ENCODE measurements around the gene BEND3.
"Not testable (repeated sequence)": the region's sequence is repeated elsewhere in the genome, so short reads cannot be mapped to it uniquely, and the experiment has no call there.

The BEND3 gene

DNA sequence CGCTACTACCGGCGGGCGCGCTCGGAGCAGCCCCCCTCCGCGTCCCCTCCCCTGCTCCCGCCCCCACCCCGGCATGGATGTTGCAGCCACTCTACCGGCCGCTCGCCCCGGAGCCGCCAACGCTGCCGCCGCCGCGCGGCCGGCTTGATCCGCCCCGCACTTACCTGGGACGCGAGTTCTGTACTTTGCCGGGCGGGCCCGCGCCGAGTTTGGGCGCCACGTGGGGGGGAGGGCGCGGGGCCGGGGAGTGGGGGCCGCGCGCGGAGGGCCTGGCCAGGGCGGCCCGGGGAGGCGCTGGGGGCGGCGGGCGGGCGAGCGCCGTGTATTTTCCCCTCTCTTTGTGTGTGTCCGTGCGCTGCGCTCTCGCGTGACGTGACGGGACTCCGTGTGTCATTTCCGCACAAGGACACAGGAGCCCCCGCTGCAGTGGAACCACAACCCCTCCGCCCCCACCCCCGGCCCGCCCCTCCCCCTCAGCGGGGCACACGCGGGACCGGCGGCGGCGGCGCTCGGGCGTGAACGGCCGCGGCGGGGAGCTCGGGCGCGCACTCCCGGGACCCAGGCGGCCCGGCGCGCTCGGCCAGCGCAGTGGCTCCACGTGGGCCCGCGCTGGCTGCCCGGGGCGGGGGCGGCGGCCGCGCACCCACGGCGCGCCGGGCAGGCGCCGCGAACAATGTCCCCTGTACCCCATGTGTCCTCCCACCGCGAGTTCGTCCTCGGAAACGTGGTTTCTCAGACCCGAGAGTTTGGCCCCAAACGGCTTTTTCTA lies at the start of gene BEND3:
TSS of gene BEND3 (minus strand) at position 590 of the 769 bp plus-strand sequence. CDS start 16,230 bp downstream, outside the sequence.
- Histone ChIP-seq H3K27me3 (replicated peaks) (no peaks in the 10 kb centered on the region), H3K36me3 (replicated peaks) (no peaks in the 10 kb centered on the region), H3K27ac (no peak within 1 kb of the TSS), H3K4me3 (ENCODE audit: low read depth, low read length) (peak within 1 kb of the TSS; percentile 62)
- TF ChIP-seq, protein P1, sequence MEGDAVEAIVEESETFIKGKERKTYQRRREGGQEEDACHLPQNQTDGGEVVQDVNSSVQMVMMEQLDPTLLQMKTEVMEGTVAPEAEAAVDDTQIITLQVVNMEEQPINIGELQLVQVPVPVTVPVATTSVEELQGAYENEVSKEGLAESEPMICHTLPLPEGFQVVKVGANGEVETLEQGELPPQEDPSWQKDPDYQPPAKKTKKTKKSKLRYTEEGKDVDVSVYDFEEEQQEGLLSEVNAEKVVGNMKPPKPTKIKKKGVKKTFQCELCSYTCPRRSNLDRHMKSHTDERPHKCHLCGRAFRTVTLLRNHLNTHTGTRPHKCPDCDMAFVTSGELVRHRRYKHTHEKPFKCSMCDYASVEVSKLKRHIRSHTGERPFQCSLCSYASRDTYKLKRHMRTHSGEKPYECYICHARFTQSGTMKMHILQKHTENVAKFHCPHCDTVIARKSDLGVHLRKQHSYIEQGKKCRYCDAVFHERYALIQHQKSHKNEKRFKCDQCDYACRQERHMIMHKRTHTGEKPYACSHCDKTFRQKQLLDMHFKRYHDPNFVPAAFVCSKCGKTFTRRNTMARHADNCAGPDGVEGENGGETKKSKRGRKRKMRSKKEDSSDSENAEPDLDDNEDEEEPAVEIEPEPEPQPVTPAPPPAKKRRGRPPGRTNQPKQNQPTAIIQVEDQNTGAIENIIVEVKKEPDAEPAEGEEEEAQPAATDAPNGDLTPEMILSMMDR (IDR thresholded peaks at IDR 0.05; ENCODE audit: low read depth, low read length, missing control alignments) = no peak
- in situ Hi-C loops (cut with HindIII; ENCODE audit: low pct_ligation_motif_present, low sequenced_read_pairs) = no loop called here
- DNase-seq = no peak

DNA sequence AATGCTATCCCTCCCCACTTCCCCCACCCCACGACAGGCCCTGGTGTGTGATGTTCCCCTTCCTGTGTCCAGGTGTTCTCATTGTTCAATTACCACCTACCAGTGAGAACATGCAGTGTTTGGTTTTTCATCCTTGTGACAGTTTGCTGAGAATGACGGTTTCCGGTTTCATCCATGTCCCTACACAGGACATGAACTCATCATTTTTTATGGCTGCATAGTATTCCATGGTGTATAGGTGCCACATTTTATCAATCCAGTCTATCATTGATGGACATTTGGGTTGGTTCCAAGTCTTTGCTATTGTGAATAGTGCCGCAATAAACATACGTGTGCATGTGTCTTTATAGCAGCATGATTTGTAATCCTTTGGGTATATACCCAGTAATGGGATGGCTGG lies 49.0 kb upstream of the BEND3 start:
- H3K27ac ChIP-seq; H3K4me3 ChIP-seq (ENCODE audit: low read depth, low read length); H3K27me3 ChIP-seq (replicated peaks); H3K36me3 ChIP-seq (replicated peaks); in situ Hi-C loops (cut with HindIII; ENCODE audit: low pct_ligation_motif_present, low sequenced_read_pairs); DNase-seq: not testable (repeated sequence)

DNA sequence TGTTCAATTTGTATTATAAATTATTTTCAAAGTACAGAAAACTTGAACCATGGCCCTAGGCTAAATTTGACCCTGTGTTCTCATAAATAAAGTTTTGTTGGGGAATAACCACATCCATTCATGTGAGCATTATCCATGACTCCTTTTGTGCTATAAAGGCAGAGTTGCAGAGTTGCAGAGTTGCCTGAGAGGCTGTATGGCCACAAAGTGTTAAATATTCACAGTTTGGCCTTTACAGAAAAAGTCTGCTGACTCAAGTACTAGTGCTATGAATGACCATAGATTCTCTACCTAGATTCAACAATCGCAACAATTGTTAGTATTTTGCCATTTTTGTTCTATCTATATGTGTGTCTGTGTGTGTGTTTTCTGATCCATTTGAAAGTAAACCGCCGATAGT lies 46.2 kb upstream of the BEND3 start:
- Histone ChIP-seq H3K27me3 (replicated peaks) (no peaks in the 10 kb centered on the region), H3K27ac (no peak overlapping the region), H3K4me3 (ENCODE audit: low read depth, low read length) (no peak overlapping the region), H3K36me3 (replicated peaks) (no peaks in the 10 kb centered on the region)
- no peak for DNase-seq
- TF ChIP-seq, protein P1 (IDR thresholded peaks at IDR 0.05; ENCODE audit: low read depth, low read length, missing control alignments) = no peak
- in situ Hi-C loops (cut with HindIII; ENCODE audit: low pct_ligation_motif_present, low sequenced_read_pairs) = no loop called here

DNA sequence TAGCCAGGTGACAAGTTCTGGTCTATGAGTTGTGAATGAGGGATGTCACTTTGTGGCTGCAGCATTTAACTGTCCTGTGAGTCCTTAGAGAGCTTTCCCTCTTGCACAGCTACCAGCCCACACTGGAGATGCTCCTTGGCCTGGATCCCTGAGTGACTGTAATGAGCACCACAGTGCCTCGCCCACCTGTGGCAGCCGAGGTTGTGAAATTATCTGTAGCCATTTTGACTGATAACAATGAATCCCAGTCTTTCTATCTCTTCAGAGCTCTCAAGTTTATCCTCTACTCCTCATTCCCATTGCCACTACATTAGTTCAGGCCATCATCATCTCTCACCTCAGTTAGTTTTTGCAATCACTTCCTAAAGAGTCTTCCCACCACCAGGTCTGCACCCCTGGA lies 41.3 kb upstream of the BEND3 start:
- TF ChIP-seq, protein P1 (IDR thresholded peaks at IDR 0.05; ENCODE audit: low read depth, low read length, missing control alignments) = no peak
- H3K27ac ChIP-seq = no peak overlapping the region
- in situ Hi-C loops (cut with HindIII; ENCODE audit: low pct_ligation_motif_present, low sequenced_read_pairs) = no loop called here

DNA sequence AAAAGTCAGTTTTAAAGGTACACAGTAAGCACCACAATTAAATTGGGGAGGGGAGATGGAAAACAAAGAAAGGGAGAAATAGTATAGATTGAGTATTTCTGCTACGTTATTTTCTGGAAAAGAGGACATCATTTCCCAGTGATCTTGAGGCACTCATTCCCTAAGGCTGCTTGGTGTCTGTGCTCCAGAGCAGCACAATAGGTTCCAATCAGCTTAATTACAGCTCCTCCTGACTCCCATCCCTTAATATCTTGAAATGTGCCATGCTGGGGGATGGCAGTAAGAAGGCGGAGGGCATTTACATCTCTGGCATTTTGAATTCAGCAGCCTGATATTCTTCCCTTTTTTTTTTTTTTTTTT lies 39.5 kb upstream of the BEND3 start:
- no peak overlapping the region for H3K27ac ChIP-seq
- in situ Hi-C loops (cut with HindIII; ENCODE audit: low pct_ligation_motif_present, low sequenced_read_pairs) = no loop called here
- no peak overlapping the region for H3K4me3 ChIP-seq (ENCODE audit: low read depth, low read length)
- no peak for DNase-seq
- H3K27me3 ChIP-seq (replicated peaks) = no peaks in the 10 kb centered on the region
- no peaks in the 10 kb centered on the region for H3K36me3 ChIP-seq (replicated peaks)
- TF ChIP-seq, protein P1 (IDR thresholded peaks at IDR 0.05; ENCODE audit: low read depth, low read length, missing control alignments) = no peak

More for the DNA sequence above, 41.3 kb upstream of the BEND3 start:
- Histone ChIP-seq H3K36me3 (replicated peaks) (no peaks in the 10 kb centered on the region), H3K4me3 (ENCODE audit: low read depth, low read length) (no peak overlapping the region), H3K27me3 (replicated peaks) (no peaks in the 10 kb centered on the region)
- no peak for DNase-seq

DNA sequence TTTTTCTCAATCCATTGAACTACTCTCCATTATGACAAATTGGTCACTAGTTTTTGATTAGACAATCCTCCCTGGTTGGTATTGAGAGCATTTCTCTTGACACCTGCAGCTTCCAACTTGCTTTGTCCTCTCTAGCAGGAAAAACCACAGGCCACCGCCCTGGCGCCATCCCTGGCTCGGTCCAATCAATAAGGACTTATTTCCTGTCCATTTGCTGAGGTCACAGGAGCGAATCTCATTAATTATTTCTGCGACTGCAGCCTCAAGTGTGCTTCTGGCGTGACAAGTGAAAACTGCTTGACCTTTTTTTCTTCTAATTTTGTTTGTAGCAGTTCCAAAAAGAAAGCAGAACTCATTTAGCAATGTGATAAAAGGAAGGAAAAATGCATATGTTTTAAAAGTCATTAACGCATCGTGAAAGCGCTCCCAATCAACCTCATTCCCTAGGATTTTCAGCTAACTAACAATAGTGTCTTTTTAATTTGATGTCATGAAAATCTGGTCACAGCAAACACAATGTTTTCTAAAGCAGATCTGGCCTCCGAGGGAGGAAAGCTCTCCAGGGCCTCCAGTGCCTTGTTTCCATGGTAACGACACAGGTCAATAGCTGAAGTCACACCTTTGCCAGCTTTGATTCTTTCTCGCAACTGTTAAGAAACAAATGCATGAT lies 39.0 kb upstream of the BEND3 start:
- Histone ChIP-seq H3K36me3 (replicated peaks) (no peaks in the 10 kb centered on the region), H3K4me3 (ENCODE audit: low read depth, low read length) (no peak overlapping the region), H3K27me3 (replicated peaks) (no peaks in the 10 kb centered on the region), H3K27ac (no peak overlapping the region)
- in situ Hi-C loops (cut with HindIII; ENCODE audit: low pct_ligation_motif_present, low sequenced_read_pairs) = no loop called here
- TF ChIP-seq, protein P1 (IDR thresholded peaks at IDR 0.05; ENCODE audit: low read depth, low read length, missing control alignments) = no peak
- DNase-seq = no peak

Measured in brain microvascular endothelial cell (primary cell).